NCI-H1092 (cell line): ENCODE measurements around the gene SMAD9.
"Not testable (repeated sequence)": the region's sequence is repeated elsewhere in the genome, so short reads cannot be mapped to it uniquely, and the experiment has no call there.

Experiments
- DNase-seq: peaks from one replicate; lab custom pipeline; 2025; lab: John Stamatoyannopoulos, UW

Gene SMAD9

DNA sequence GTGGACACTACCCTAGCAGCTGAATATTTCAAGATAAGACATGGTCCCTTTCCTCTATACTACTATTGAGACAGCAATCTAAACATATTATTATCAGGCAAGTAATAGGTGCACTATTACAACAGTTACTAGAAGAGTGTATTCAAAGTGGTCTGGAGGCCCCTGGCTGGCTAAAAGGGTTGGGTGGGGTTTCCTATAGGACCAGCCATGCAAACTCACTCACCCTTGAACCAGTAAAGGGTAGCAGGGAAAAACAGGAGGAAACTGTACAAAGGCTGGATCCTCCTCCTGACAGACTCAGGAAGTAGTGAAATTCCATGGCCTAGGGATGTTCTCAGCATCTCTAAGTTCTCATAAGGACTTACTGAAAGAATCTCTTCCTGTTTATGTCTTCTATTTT lies 7.7 kb downstream of the SMAD9 start:
- no peak for DNase-seq

DNA sequence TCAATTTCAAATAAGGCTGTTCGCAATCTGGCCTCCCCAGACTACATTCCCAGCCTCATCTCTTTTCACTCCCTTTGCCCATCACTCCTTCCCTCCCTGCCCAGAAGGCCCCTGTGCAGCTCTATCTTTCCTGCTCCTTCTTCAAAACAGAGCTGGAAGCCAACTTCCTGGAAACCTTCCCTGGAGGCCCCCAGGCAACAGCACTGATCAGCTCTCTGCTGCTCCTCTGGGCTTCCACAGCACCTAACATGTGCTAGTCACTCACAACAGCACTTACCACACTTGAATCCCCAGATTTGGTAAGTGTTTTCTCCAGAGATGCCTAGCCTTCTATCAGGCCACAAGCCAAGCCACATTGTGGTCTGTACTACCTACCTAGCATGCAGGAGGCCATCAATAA lies 9.5 kb downstream of the SMAD9 start:
- no peak for DNase-seq

GRCh38 chr13:36907821-36908220 lies 12.2 kb downstream of the SMAD9 start:
- no peak for DNase-seq

- DNase-seq = no peak
These were observed 12.8 kb downstream of the SMAD9 start for GRCh38 chr13:36907266-36907665.

DNA sequence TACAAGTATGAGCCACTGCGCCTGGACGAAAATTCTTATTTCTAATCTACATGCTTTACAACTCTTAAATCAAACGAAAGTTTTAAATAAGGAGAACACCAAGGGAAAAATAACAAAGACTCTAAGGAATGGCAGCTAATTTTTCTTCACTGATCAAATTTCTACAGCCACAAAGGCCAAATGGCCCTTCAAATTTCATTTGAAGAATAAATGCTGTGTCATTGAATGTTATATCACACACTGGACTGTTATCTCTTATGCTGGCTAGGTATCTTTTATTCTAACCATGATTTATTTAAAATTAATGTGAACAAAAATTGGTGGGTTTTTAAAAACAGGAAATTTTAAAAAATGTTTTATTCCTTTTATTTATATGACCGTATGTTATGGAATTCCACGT lies 14.1 kb downstream of the SMAD9 start:
- DNase-seq = no peak

GRCh38 chr13:36903925-36904595 lies 16.0 kb downstream of the SMAD9 start:
- DNase-seq = peak; percentile 97

DNA sequence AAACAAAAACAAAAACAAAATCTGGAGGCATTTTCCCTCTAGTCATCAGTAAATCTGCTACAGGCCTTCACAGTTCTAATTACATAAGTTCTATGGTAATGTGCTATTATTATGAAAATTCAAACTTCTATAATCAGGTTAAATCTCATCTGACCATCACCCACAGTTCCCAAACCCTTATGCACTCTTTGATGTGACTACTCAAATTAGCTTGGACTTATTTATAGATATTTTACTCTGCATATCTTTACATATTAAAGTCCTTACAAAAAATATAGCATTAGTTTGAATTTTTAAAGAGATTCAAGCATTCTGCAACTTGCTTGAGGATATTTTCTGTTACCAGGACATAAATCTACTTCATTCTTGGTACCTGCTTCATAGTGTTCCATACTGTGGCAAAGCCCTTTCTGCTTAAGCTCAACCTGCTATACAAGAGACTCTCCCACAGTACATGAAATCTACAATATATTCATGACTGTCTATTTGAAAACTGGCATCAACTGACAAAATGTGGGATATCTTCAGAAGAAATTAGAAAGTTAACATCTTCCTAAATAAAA lies 22.9 kb downstream of the SMAD9 start:
- DNase-seq = no peak

DNA sequence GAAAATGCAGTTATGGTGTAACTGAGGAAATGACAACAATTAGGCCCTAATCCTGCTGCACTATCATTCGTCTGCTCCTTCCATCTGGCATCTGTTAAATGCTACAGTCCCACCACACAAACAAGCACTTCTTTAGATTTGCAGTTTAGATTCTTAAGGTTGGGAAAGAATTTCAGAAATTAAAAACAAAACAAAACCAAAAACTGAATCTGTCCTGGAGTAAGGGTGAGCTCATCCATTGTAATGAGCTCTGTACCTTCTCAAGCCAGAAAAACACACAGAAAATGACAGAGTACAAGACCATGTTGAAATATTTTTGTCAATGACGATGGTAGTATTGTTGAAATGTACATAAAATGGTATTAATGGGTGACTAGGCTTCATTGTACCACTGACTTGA lies 28.3 kb downstream of the SMAD9 start:
- DNase-seq = no peak

GRCh38 chr13:36888645-36889044 lies 31.4 kb downstream of the SMAD9 start:
- no peak for DNase-seq

GRCh38 chr13:36887758-36888521 lies 32.1 kb downstream of the SMAD9 start:
- DNase-seq = no peak

- no peak for DNase-seq
These were observed 34.1 kb downstream of the SMAD9 start for GRCh38 chr13:36885901-36886300.

DNA sequence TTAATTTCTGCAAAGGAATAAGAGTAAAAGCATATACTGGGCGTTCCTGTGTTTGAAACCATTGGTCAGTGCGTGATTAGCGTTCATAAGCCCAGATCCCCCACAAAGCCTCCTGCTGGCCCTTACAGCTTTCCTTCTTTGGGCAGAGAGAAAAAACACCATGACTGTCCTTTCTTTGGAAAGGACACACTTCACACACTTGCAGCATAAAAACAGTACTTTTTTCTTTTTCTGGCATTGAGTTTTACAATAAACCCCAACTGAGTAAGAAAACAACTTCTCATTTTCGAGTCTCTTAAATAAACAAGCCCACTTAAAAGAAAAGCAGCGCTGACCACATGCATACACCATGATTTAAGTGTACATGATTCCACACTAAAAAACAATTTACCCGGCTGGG lies 35.8 kb downstream of the SMAD9 start:
- no peak for DNase-seq

DNA sequence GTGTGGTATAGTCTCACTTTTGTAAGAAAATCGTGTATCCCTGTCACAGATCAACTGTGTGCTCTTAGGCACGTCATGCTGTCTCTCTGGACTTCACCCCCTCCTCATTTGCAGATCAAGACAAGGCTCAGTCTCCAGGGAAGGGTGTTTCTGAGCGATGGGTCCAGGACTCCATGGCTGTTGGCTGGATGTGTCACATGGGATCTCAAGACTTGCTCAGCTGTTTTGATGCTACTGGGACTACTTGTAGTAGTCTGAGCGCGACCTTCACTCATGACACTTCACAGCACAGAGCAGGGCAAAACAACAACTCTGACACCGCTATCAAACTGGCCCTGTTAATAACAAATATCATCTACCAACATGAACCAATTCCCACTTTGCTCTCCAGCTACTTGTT lies 36.2 kb downstream of the SMAD9 start:
- DNase-seq = no peak

- DNase-seq = not testable (repeated sequence)
These were observed 36.6 kb downstream of the SMAD9 start for GRCh38 chr13:36883392-36883791.

DNA sequence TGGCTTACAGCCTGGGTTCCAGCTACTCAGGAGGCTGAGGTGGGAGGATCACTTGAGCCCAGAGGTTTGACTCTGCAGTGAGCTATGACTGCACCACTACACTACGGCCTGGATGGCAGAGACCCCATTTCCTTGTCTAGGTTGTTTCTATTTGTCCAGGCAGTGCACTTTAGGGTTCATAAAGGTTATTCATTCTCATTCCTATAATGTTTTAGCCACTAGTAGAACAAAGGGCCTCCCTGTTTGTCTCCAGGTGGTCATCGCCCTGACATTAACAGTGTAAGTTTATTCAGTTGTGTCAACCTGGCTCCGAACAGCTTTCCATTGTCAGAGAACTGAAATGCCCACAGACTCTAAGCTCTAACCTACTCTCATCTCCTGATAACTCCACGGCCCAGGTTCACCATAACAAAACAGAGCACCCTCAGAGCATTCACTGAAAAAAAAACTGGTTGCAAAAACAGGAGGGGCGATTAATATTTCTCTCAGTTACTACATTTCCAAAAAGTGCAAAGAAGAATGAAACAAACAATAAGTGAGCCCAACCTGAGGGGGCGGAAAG lies 37.1 kb downstream of the SMAD9 start:
- no peak for DNase-seq

DNA sequence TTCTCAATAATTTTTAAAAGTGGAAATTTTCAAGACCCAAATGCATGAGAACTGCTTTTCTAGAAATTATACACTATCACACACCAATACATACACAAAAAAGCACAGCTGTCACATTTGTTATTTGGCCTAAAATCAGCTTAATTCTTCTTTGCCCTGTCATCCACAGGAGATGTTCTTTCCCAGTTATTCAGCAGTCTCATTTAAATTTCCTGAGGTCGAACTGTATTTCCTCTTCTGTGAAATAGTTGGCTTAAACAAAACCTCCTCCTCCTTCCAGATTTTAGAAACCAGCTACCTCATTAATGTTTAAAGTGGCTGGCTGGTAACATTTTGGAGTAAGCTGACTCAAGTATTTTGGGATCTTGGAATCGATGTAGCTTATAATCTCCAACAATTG lies 39.1 kb downstream of the SMAD9 start:
- no peak for DNase-seq

GRCh38 chr13:36879218-36879938 lies 40.7 kb downstream of the SMAD9 start:
- DNase-seq = no peak

- DNase-seq = no peak
These were observed 44.1 kb downstream of the SMAD9 start for GRCh38 chr13:36875961-36876360.

DNA sequence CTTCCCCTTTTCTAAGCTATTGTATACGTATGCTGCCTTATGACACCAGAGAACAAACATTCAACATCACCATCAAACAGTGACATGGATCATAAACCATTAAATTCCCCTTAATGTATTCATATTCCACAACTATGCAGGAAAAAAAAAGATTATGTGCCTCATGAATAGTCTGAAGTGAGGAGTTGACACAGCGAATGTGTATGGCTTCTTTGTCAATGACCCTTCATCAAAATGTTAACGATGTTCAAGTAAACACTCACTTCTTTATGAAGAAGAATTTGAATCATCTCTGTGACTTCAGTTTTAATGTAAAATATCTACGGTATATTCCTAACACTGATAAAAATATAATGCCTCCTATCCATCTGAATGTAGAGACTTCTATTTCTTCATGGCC lies 44.6 kb downstream of the SMAD9 start:
- no peak for DNase-seq

GRCh38 chr13:36872621-36873020 lies 47.4 kb downstream of the SMAD9 start:
- no peak for DNase-seq

DNA sequence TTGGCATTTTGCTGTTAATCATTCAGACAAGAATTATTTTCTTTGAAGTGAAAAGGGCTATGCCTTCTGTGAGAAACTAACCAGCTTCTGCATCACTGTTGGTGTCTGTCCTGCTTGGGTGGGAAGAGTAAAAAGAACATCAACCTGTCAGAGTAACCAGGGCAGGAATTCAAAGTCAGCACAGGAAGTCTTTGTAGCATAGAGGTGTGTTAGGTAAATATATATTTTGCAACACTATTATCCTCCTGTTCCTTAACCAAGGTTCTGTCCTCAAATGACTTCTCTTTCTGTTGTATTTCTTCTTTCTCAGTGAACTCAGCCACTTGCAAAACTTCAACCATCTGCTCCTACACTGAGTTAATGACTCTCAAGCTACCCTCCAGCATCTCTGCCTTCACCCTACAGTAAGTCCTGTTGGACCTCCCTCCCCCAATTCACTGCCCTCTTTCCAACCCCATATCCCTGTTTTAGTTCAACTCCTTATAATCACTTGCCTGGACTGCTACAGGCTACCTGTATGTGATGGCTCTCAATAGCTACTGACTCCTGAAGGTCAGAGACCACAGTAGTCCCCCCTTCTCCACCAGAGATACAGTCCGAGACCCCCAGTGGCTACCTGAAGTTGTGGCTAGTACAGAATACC lies 49.9 kb downstream of the SMAD9 start:
- DNase-seq = no peak

DNA sequence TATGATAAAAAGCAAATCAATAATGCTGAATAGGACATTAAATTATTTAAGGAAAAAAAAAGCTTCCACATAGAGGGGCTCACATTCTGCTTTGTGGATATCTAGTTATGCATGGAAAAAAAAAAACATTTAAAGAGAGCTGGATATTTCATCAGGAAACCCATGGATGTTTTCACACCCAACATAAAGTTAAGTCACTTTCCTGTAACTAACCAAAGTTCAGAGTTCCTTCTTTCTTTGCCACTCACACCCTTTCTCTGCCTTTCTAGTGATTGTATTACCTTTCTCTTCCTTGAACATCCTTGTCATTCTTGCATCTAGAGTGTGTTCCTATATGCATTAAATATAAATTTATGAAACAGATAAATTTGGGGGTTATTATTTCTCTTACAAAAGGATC lies 53.8 kb downstream of the SMAD9 start:
- no peak for DNase-seq
